ENCODE results near the gene TRAPPC1. TPM values are rescaled to one million over a fixed set of nuclear protein-coding genes. Genes with fewer than 3 reads are reported as not detected.
A peak's percentile ranks its signal among the peaks of the same experiment; 100 is the strongest.

Gene TRAPPC1
- total RNA-seq, 1 experiment from 2014 or later, result 99.7 TPM

GRCh38 chr17:7915611-7916384, 15.9 kb downstream of the TRAPPC1 start, which contains the start of gene RNF227 (continued):
- TF ChIP-seq ZNF263 (CRISPR knock-in tag; IDR thresholded peaks at IDR 0.05; ENCODE audit: low read depth), result no peak
- TF ChIP-seq ZNF138 (CRISPR knock-in tag; conservative IDR thresholded peaks at IDR 0.05), result peak; percentile 50; the same call in 1 of the 2 replicates
- TF ChIP-seq, protein P1, sequence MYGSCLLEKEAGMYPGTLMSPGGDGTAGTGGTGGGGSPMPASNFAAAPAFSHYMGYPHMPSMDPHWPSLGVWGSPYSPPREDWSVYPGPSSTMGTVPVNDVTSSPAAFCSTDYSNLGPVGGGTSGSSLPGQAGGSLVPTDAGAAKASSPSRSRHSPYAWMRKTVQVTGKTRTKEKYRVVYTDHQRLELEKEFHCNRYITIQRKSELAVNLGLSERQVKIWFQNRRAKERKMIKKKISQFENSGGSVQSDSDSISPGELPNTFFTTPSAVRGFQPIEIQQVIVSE (CRISPR knock-in tag; IDR thresholded peaks at IDR 0.05; ENCODE audit: borderline replicate concordance), result no peak
- TF ChIP-seq, protein P2, sequence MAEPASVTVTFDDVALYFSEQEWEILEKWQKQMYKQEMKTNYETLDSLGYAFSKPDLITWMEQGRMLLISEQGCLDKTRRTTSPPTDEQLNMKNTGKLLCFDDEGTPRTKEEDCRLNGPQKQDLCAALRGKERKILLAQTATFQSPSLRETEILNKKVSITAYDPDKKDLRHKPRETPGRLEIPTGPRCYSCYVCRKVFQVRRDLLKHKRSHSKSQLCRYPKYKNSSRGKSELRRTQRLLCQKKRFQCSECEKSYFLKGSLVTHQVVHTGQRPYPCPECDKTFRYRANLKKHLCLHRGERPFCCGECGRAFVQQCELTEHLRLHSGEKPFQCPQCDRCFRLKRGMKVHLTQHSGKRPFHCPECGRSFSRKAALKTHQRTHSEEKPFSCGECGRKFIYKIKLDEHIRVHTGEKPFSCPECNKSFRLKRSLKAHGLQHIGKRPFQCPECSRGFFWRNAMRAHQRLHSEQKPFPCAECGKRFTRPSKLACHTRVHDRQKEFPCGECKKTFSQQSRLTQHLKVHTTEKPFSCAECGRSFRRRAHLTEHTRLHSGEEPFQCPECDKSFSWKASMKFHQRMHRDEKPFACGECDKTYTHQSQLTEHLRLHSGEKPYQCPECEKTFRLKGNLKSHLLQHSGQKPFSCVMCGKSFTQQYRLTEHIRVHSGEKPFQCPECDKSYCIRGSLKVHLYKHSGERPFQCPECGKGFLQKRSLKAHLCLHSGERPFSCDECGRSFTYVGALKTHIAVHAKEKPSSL (CRISPR knock-in tag; conservative IDR thresholded peaks at IDR 0.05), result no peak
- no peak for TF ChIP-seq GRHL2 (CRISPR knock-in tag; IDR thresholded peaks at IDR 0.05; ENCODE audit: insufficient replicate concordance, severe bottlenecking)
- no peak for TF ChIP-seq ZNF121 (CRISPR knock-in tag; IDR thresholded peaks at IDR 0.05)
- TF ChIP-seq ZMAT4 (CRISPR knock-in tag; IDR thresholded peaks at IDR 0.05), result no peak
- 0 out of 2 replicates have a peak, but pooled peaks have one; percentile 43 for TF ChIP-seq ATF1 (CRISPR knock-in tag; IDR thresholded peaks at IDR 0.05)
- TF ChIP-seq AR (CRISPR knock-in tag; IDR thresholded peaks at IDR 0.05), result no peak
- TF ChIP-seq CREB1 (CRISPR knock-in tag; IDR thresholded peaks at IDR 0.05), result peak; percentile 93
- TF ChIP-seq ZNF232 (CRISPR knock-in tag; IDR thresholded peaks at IDR 0.05), result peak; percentile 68
- TF ChIP-seq, protein P3, sequence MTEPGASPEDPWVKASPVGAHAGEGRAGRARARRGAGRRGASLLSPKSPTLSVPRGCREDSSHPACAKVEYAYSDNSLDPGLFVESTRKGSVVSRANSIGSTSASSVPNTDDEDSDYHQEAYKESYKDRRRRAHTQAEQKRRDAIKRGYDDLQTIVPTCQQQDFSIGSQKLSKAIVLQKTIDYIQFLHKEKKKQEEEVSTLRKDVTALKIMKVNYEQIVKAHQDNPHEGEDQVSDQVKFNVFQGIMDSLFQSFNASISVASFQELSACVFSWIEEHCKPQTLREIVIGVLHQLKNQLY (CRISPR knock-in tag; IDR thresholded peaks at IDR 0.05), result 0 out of 2 replicates have a peak, but pooled peaks have one; percentile 14

GRCh38 chr17:7915179-7915610, 16.6 kb downstream of the TRAPPC1 start:
- no peak for DNase-seq (ENCODE audit: low spot score)
- no peak overlapping the region for H3K27ac Mint-ChIP-seq
- POLR2A ChIA-PET, result interaction anchor here (1.3 kb wide), 1 partner anchor 15 kb away, joined by 3 read pairs; the partner anchor contains the start of gene KCNAB3

More at GRCh38 chr17:7915179-7915610, 16.6 kb downstream of the TRAPPC1 start:
- peak; percentile 8; the same call in 1 of the 2 replicates for ATAC-seq
- peak overlapping the region; percentile 72 for H3K4me3 Mint-ChIP-seq
- H3K9me3 Mint-ChIP-seq, result 0 out of 2 replicates have a peak, but pooled peaks cover 3% of the 10 kb centered on the region
- TF ChIP-seq NR3C1 (CRISPR knock-in tag; conservative IDR thresholded peaks at IDR 0.05; ENCODE audit: low read depth) (no peak), ZNF138 (CRISPR knock-in tag; conservative IDR thresholded peaks at IDR 0.05) (0 out of 2 replicates have a peak, but pooled peaks have one; percentile 1), ATF1 (CRISPR knock-in tag; IDR thresholded peaks at IDR 0.05) (0 out of 2 replicates have a peak, but pooled peaks have one; percentile 5), ZNF532 (CRISPR knock-in tag; IDR thresholded peaks at IDR 0.05; ENCODE audit: borderline replicate concordance) (no peak), ZNF263 (CRISPR knock-in tag; IDR thresholded peaks at IDR 0.05; ENCODE audit: low read depth) (0 out of 2 replicates have a peak, but pooled peaks have one; percentile 9), JUN (CRISPR knock-in tag; IDR thresholded peaks at IDR 0.05) (no peak), IRF1 (CRISPR knock-in tag; IDR thresholded peaks at IDR 0.05) (no peak)
- H3K27me3 Mint-ChIP-seq (ENCODE audit: low read depth), result peaks cover 65% of the 10 kb centered on the region
- CTCF ChIA-PET, result interaction anchor here (0.6 to 6.3 kb wide), 11 partner anchors 16 to 172 kb away, joined by 3 to 53 read pairs (median 4); partner anchors contain the start of genes ALOX15B and NAA38
- no peaks in the 10 kb centered on the region for H3K36me3 Mint-ChIP-seq
- peaks cover 13% of the 10 kb centered on the region for H3K4me1 Mint-ChIP-seq
